SK-N-SH (cell line): Measurements from ENCODE around the gene GLIS2. TPM values are rescaled to one million over a fixed set of nuclear protein-coding genes. Genes with fewer than 3 reads are reported as not detected.

Source experiments
- EP300 ChIP-seq, 2 experiments: IDR thresholded peaks; 2 replicates each; pipeline versions ENCODE4 v1.4.0 to v1.6.1; 2012; ENCODE audit warnings: borderline replicate concordance in 1 of 2, low read depth in 1 of 2, low read length in 1 of 2
- EZH2phosphoT487 ChIP-seq: fragments of 200-600 bp; sonication (generic); IDR thresholded peaks from 2 replicates; pipeline ENCODE4 v1.6.1; 2017; ENCODE audit warnings: low read depth, mixed run types, mild to moderate bottlenecking, antibody characterized with exemption, moderate library complexity, borderline replicate concordance
- FOSL2 ChIP-seq: IDR thresholded peaks from 2 replicates; pipeline ENCODE4 v1.4.0; 2012; ENCODE audit warnings: low read depth, mild to moderate bottlenecking, moderate library complexity, borderline replicate concordance
- FOXJ3 ChIP-seq: sonication (generic); formaldehyde crosslinking; IDR thresholded peaks from 2 replicates; pipeline ENCODE4 v1.5.1; 2020; ENCODE audit warnings: mild to moderate bottlenecking, missing genetic modification reagents
- FOXM1 ChIP-seq: IDR thresholded peaks from 2 replicates; pipeline ENCODE4 v1.4.0; 2012; ENCODE audit warnings: low read depth, mild to moderate bottlenecking
- GABPA ChIP-seq: IDR thresholded peaks from 2 replicates; pipeline ENCODE4 v1.4.0; 2012; ENCODE audit warnings: low read depth, mild to moderate bottlenecking
- RAD21 ChIP-seq: IDR thresholded peaks from 2 replicates; pipeline ENCODE4 v1.6.1; 2012; ENCODE audit warnings: mild to moderate bottlenecking, low read length
- RCOR1 ChIP-seq: fragments of 150-350 bp; IDR thresholded peaks from 2 replicates; pipeline ENCODE4 v1.6.1; 2017; ENCODE audit warnings: antibody characterized with exemption, low read length
- TAF1 ChIP-seq: IDR thresholded peaks from 2 replicates; pipeline ENCODE4 v1.6.1; 2012; ENCODE audit warnings: low read depth, mild to moderate bottlenecking, low read length, moderate library complexity, borderline replicate concordance
- TCF12 ChIP-seq: IDR thresholded peaks from 2 replicates; pipeline ENCODE4 v1.4.0; 2012
- TEAD4 ChIP-seq: IDR thresholded peaks from 2 replicates; pipeline ENCODE4 v1.4.0; 2012; ENCODE audit warnings: mild to moderate bottlenecking, borderline replicate concordance; ENCODE audit not compliant: insufficient read depth
- polyA plus RNA-seq, 3 experiments: library from polyadenylated mRNA; depleted of rRNA; stranded (reverse); fragments of >200 nt; gene quantifications; 2 replicates each; pipeline ENCODE4 v1.2.3, GENCODE V29; 2012
- TF ChIP-seq, protein P1 (sequence below): IDR thresholded peaks from 2 replicates; pipeline ENCODE4 v1.4.0; 2012; ENCODE audit warnings: low read depth, borderline replicate concordance
- TF ChIP-seq, protein P2 (sequence below): fragments of 150-350 bp; IDR thresholded peaks from 2 replicates; pipeline ENCODE4 v1.6.1; 2016; ENCODE audit warnings: mild to moderate bottlenecking, low read depth, low read length
- TF ChIP-seq, protein P3 (sequence below): IDR thresholded peaks from 2 replicates; pipeline ENCODE4 v1.6.1; 2012; ENCODE audit warnings: mild to moderate bottlenecking, low read depth, low read length, moderate library complexity

Gene GLIS2
- polyA plus RNA-seq, 1 of the 3 experiments (the other 2 are of a cell fraction) = 6.5 TPM

DNA sequence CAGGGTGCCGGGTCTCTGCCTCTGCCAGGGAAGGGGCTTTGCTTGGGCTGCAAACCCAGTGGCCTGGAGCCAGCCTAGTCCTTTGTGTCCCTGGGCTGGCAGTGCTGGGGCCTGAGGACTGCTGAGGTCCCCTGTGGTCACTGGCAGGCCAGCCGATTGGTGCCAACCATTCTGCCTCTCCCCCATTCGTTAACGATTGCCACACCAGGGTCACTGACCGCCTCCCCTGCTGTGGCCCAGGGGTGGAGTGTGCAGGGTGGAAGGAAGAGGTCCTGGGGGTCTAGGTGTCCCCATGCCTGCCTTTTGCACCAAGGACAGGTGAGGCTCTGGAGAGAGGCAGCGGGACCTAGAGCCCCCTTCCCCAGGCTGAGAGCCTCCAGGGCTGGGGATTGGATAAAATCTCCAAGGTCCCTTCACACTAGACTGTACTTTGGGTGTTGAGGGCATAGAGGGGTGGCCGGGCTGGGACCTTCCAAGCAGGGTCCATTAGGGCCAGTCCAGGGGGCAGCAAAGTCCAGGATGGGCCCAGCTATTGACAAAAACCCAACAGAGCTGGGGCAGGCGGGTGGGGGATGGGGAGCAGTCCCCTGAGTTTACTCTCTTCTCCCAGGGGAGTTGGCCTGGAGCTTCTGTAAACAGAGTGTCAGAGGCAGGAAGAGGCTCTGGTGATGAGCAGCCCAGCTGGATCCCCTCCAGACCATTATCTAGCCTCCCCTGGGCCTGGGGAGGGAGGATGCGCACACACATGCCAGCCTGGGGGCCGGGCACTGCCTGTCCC, 56.9 kb downstream of the GLIS2 start (continued):
- TF ChIP-seq, protein P1, sequence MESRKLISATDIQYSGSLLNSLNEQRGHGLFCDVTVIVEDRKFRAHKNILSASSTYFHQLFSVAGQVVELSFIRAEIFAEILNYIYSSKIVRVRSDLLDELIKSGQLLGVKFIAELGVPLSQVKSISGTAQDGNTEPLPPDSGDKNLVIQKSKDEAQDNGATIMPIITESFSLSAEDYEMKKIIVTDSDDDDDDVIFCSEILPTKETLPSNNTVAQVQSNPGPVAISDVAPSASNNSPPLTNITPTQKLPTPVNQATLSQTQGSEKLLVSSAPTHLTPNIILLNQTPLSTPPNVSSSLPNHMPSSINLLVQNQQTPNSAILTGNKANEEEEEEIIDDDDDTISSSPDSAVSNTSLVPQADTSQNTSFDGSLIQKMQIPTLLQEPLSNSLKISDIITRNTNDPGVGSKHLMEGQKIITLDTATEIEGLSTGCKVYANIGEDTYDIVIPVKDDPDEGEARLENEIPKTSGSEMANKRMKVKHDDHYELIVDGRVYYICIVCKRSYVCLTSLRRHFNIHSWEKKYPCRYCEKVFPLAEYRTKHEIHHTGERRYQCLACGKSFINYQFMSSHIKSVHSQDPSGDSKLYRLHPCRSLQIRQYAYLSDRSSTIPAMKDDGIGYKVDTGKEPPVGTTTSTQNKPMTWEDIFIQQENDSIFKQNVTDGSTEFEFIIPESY = no peak
- TF ChIP-seq, protein P2, sequence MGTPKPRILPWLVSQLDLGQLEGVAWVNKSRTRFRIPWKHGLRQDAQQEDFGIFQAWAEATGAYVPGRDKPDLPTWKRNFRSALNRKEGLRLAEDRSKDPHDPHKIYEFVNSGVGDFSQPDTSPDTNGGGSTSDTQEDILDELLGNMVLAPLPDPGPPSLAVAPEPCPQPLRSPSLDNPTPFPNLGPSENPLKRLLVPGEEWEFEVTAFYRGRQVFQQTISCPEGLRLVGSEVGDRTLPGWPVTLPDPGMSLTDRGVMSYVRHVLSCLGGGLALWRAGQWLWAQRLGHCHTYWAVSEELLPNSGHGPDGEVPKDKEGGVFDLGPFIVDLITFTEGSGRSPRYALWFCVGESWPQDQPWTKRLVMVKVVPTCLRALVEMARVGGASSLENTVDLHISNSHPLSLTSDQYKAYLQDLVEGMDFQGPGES = no peak
- TF ChIP-seq FOSL2 (no peak), RCOR1 (no peak; the same call in 1 of the 2 replicates), GABPA (no peak), FOXM1 (no peak), RAD21 (no peak), TEAD4 (no peak), EZH2phosphoT487 (no peak), TAF1 (no peak), TCF12 (peak; percentile 78), EP300 (IDR thresholded peaks at IDR 0.05; ENCODE audit: borderline replicate concordance in 1 of 2, low read depth in 1 of 2, low read length in 1 of 2) (peak; percentile 50 to 60; a peak in 3 of 4 replicates), FOXJ3 (CRISPR knock-in tag) (no peak)
- TF ChIP-seq, protein P3, sequence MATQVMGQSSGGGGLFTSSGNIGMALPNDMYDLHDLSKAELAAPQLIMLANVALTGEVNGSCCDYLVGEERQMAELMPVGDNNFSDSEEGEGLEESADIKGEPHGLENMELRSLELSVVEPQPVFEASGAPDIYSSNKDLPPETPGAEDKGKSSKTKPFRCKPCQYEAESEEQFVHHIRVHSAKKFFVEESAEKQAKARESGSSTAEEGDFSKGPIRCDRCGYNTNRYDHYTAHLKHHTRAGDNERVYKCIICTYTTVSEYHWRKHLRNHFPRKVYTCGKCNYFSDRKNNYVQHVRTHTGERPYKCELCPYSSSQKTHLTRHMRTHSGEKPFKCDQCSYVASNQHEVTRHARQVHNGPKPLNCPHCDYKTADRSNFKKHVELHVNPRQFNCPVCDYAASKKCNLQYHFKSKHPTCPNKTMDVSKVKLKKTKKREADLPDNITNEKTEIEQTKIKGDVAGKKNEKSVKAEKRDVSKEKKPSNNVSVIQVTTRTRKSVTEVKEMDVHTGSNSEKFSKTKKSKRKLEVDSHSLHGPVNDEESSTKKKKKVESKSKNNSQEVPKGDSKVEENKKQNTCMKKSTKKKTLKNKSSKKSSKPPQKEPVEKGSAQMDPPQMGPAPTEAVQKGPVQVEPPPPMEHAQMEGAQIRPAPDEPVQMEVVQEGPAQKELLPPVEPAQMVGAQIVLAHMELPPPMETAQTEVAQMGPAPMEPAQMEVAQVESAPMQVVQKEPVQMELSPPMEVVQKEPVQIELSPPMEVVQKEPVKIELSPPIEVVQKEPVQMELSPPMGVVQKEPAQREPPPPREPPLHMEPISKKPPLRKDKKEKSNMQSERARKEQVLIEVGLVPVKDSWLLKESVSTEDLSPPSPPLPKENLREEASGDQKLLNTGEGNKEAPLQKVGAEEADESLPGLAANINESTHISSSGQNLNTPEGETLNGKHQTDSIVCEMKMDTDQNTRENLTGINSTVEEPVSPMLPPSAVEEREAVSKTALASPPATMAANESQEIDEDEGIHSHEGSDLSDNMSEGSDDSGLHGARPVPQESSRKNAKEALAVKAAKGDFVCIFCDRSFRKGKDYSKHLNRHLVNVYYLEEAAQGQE = no peak
